Ovary (tissue), 3 donors: ENCODE data around the gene GNB1.

Experiments used
- CTCF ChIP-seq, 3 donors: fragments of 450-650 bp in 2 of 3; fragments of 200-600 bp in 1 of 3; IDR thresholded peaks; one replicate each; pipeline versions ENCODE4 v1.5.1 to v1.8.0; 2016 to 2022; ENCODE audit warnings: antibody characterized with exemption in 3 of 3, mild to moderate bottlenecking in 1 of 3
- POLR2A ChIP-seq: fragments of 450-650 bp; IDR thresholded peaks from one replicate; pipeline ENCODE4 v1.6.1; 2017; ENCODE audit warnings: antibody characterized with exemption, mild to moderate bottlenecking, moderate library complexity
- donor health status: DM: no; HTN: no; CAD: no.

GRCh38 chr1:1927751-1928150, 36.9 kb upstream of the GNB1 start:
- no peak for TF ChIP-seq CTCF (IDR thresholded peaks at IDR 0.05)
- no peak for TF ChIP-seq POLR2A
